Calu3 (cell line): ENCODE measurements around the gene NACA2. TPM values are rescaled to one million over a fixed set of nuclear protein-coding genes. Genes with fewer than 3 reads are reported as not detected.

Experiments used
- BruUV-seq: library from RNA; stranded (reverse); fragments of 400-500 nt; replicated peaks from 2 replicates; lab custom pipeline; 2021; lab: Mats Ljungman, UMichigan
- CTCF ChIA-PET: fragments of 300-600 bp; sonication (Branson Sonifier 250); formaldehyde crosslinking; loops from one replicate; lab custom pipeline; 2022; ENCODE audit warnings: antibody characterized with exemption; lab: Charles Lee
- DNase-seq: peaks from one replicate; pipeline ENCODE4 v3.0.0; 2022
- H3K27ac Mint-ChIP-seq: one replicate; pipeline ENCODE4 v1.8.0; 2022; ENCODE audit warnings: mixed read lengths; ENCODE audit not compliant: unreplicated experiment
- H3K27me3 Mint-ChIP-seq: one replicate; pipeline ENCODE4 v1.8.0; 2022; ENCODE audit warnings: mixed read lengths; ENCODE audit not compliant: unreplicated experiment
- H3K36me3 Mint-ChIP-seq: one replicate; pipeline ENCODE4 v1.8.0; 2022; ENCODE audit warnings: mild to moderate bottlenecking, moderate library complexity, mixed read lengths; ENCODE audit not compliant: insufficient read depth, unreplicated experiment
- H3K4me1 Mint-ChIP-seq: one replicate; pipeline ENCODE4 v1.8.0; 2022; ENCODE audit warnings: mild to moderate bottlenecking, low read depth, mixed read lengths; ENCODE audit not compliant: unreplicated experiment
- H3K4me3 Mint-ChIP-seq: one replicate; pipeline ENCODE4 v1.8.0; 2022; ENCODE audit warnings: mild to moderate bottlenecking, low read depth, moderate library complexity, mixed read lengths; ENCODE audit not compliant: unreplicated experiment
- H3K9me3 Mint-ChIP-seq: one replicate; pipeline ENCODE4 v1.8.0; 2022; ENCODE audit warnings: low read depth, mixed read lengths; ENCODE audit not compliant: unreplicated experiment
- intact Hi-C: fragments of 100-400 bp; cut with micrococcal nuclease; formaldehyde crosslinking; loops from one replicate; pipeline ENCODE4 v1.10.0; 2022; ENCODE audit not compliant: unreplicated experiment
- total RNA-seq: library from RNA; stranded (reverse); gene quantifications from 2 replicates; pipeline ENCODE4 v1.2.3, GENCODE V29; 2022
- TF ChIP-seq, protein P1 (sequence below): fragments of 200-600 bp; IDR thresholded peaks from one replicate; pipeline ENCODE4 v1.8.0; 2022; ENCODE audit warnings: antibody characterized with exemption; ENCODE audit not compliant: unreplicated experiment

NACA2 gene
- total RNA-seq, 1 experiment from 2014 or later = not detected

DNA sequence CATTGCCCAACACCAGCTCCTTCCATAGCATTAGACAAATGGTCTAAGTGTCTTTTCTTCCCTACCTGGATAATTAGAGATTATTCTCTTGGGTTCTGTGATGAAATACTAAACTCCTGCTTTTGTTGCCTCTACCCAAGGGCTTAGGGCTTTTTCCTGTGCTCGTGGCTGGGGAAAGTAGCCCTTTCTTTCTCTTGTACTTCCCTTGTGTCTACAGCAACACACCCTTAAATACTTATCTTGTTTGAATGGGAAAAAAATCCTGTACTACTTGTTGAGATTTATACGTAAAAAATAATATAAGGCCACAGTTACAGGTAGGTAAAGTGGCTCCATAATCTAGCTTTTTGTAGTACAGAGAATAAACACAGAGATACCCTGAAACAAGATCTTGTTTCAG, 7.0 kb upstream of the NACA2 start:
- CTCF ChIA-PET = no interaction called here

DNA sequence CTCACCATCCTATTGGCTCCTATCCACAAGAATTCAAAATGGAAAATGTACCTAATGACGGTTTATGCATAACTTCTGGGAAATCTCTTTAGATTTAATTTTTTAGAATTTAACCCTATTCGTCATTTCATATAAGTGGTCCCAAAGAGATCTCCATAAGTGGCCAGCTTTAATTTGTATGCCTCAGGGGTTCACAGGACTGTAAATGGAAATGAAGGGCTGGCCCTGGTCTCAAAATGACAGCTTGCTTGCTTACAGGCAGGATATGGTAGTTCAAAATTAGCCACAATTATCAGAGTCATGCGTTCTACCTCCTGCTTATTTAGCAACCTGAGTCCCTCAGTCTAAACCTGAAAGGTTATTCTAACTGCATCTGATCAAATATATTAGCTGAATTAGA, 6.6 kb upstream of the NACA2 start:
- no peak for DNase-seq
- no peak overlapping the region for H3K27ac Mint-ChIP-seq
- no TSS peak for BruUV-seq
- TF ChIP-seq, protein P1, sequence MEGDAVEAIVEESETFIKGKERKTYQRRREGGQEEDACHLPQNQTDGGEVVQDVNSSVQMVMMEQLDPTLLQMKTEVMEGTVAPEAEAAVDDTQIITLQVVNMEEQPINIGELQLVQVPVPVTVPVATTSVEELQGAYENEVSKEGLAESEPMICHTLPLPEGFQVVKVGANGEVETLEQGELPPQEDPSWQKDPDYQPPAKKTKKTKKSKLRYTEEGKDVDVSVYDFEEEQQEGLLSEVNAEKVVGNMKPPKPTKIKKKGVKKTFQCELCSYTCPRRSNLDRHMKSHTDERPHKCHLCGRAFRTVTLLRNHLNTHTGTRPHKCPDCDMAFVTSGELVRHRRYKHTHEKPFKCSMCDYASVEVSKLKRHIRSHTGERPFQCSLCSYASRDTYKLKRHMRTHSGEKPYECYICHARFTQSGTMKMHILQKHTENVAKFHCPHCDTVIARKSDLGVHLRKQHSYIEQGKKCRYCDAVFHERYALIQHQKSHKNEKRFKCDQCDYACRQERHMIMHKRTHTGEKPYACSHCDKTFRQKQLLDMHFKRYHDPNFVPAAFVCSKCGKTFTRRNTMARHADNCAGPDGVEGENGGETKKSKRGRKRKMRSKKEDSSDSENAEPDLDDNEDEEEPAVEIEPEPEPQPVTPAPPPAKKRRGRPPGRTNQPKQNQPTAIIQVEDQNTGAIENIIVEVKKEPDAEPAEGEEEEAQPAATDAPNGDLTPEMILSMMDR = no peak
- CTCF ChIA-PET = no interaction called here
- intact Hi-C loops = no loop called here
- H3K9me3 Mint-ChIP-seq = no peaks in the 10 kb centered on the region
- H3K27me3 Mint-ChIP-seq = no peaks in the 10 kb centered on the region
- H3K4me3 Mint-ChIP-seq = no peak overlapping the region
- H3K4me1 Mint-ChIP-seq = no peaks in the 10 kb centered on the region
- no peaks in the 10 kb centered on the region for H3K36me3 Mint-ChIP-seq

More for the DNA sequence above, 7.0 kb upstream of the NACA2 start:
- no peaks in the 10 kb centered on the region for H3K27me3 Mint-ChIP-seq
- intact Hi-C loops = no loop called here
- H3K27ac Mint-ChIP-seq = no peak overlapping the region
- H3K9me3 Mint-ChIP-seq = no peaks in the 10 kb centered on the region
- TF ChIP-seq, protein P1 = no peak
- H3K36me3 Mint-ChIP-seq = no peaks in the 10 kb centered on the region
- BruUV-seq = no TSS peak
- H3K4me1 Mint-ChIP-seq = no peaks in the 10 kb centered on the region
- DNase-seq = no peak
- H3K4me3 Mint-ChIP-seq = no peak overlapping the region

DNA sequence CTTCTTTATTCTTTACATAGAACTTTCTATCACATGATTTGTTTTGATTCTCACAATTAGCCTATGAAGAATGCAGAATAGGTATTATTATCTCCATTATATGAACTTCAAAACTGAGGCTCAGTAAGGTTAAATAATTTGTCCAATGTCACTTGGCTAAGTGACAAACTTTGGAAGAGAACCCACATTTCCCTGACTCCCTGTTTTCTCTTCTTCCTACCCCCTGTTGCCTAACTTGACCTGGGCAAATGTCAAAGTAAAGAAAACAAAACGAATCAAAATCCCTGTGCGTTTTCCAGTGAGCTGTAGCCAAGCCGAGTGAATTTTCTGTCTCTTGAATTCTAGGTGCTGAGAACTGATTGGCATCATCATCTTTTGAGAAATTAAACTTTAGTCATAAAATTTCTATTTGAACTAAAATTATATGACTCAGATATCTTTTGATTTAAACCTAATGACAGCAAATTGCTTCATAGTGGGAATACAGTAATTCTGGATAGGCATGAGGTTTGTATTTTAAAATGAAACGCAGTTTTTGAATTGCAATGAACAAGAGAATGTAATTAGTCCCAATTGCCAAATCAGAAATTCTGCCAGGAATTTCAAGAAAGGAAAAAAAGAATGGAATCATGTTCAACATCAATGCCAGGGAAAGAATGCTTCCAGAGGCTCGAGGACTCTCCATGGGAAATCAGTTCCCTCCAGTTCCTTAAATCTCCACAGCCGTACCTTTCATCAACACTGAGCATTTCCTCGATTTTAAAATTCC, 4.6 kb upstream of the NACA2 start:
- H3K9me3 Mint-ChIP-seq = no peaks in the 10 kb centered on the region
- H3K27ac Mint-ChIP-seq = no peak overlapping the region
- CTCF ChIA-PET = interaction anchor here (0.6 to 1.0 kb wide), 2 partner anchors 9 to 445 kb away, joined by 3 read pairs; no protein-coding TSS in a partner anchor

DNA sequence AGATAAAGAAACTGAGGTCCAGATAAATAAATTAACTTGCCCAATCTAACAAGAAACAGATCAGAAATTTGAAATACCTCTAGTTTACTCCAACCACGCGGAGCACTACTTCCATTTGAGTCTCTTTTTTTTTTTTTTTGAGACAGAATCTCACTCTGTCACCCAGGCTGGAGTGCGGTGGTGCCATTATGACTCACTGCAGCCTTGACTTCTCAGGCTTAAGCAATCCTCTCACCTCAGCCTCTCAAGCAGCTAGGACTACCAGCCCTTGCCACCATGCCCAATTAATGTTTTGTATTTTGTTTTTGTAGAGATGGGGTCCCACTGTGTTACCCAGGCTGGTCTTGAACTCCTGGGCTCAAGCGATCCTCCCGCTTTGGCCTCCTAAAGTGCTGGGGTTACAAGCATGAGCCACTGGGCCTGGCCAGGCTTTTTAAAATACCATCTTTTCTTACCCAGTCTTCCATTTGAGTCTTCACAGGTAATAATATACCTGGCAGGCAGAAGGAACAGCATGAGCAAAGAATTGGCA, 3.3 kb upstream of the NACA2 start:
- DNase-seq = no peak
- CTCF ChIA-PET = no interaction called here
- H3K27me3 Mint-ChIP-seq = no peaks in the 10 kb centered on the region
- intact Hi-C loops = no loop called here
- no peak overlapping the region for H3K27ac Mint-ChIP-seq
- TF ChIP-seq, protein P1 = no peak
- no peak overlapping the region for H3K4me3 Mint-ChIP-seq
- BruUV-seq = no TSS peak
- no peaks in the 10 kb centered on the region for H3K36me3 Mint-ChIP-seq
- no peaks in the 10 kb centered on the region for H3K4me1 Mint-ChIP-seq
- no peaks in the 10 kb centered on the region for H3K9me3 Mint-ChIP-seq

More for the DNA sequence above, 4.6 kb upstream of the NACA2 start:
- Mint-ChIP-seq H3K27me3 (no peaks in the 10 kb centered on the region), H3K36me3 (no peaks in the 10 kb centered on the region), H3K4me1 (no peaks in the 10 kb centered on the region), H3K4me3 (no peak overlapping the region)
- no peak for DNase-seq
- BruUV-seq = no TSS peak
- TF ChIP-seq, protein P1 = no peak
- intact Hi-C loops = no loop called here
